ENCODE results near the gene ZNF497. TPM values are rescaled to one million over a fixed set of nuclear protein-coding genes. Genes with fewer than 3 reads are reported as not detected.

Gene ZNF497
- total and polyA plus RNA-seq, 9 of the 15 experiments (the other 6 are each of a cell fraction or from before 2014, with no cell fraction given) = 0.06 to 0.98 (median 0.44) TPM; not detected in 1

GRCh38 chr19:58328999-58329398 is 33.6 kb downstream of the ZNF497 start:
- ATAC-seq = no peak
- in situ Hi-C loops (cut with MboI) (no loop called here), intact Hi-C loops (cut with micrococcal nuclease) (loop anchor here (5.0 kb wide), 3 partner anchors 78 to 148 kb away; partner anchors contain the start of genes ZNF446, ZNF544 and ZNF584)
- Histone ChIP-seq H4K20me1 (replicated peaks; ENCODE audit: control insufficient read depth, insufficient read depth, low read length) (peaks cover 4% of the 10 kb centered on the region; the same call in 1 of the 2 replicates), H3K4me3 (no peak overlapping the region), H3K36me3 (ENCODE audit: control insufficient read depth, insufficient read depth, low read length) (no peaks in the 10 kb centered on the region), H3K4me2 (ENCODE audit: insufficient read depth, low read length) (0 out of 2 replicates have a peak overlapping the region, but pooled peaks have one; percentile 13), H3K27me3 (ENCODE audit: control insufficient read depth in 2 of 2, insufficient read depth in 2 of 2, low read length in 2 of 2) (no peaks in the 10 kb centered on the region), H3K4me1 (replicated peaks in 1 of 2; ENCODE audit: control insufficient read depth in 2 of 2, insufficient read depth in 2 of 2, low read length in 2 of 2) (peaks cover 22 to 34% of the 10 kb centered on the region in 2 experiments; a peak in 4 of 5 replicates), H3K27ac (ENCODE audit: extremely low read depth, low read depth, low read length) (no peak overlapping the region; the same call in 2 of the 3 replicates), H3K9ac (ENCODE audit: insufficient read depth in 1 of 2, low read depth in 2 of 2, low read length in 2 of 2) (peak overlapping the region in 1 of 2 experiments; percentile 4; a peak in 1 of 4 replicates), H3K79me2 (ENCODE audit: control insufficient read depth, insufficient read depth, low read length) (peaks cover 49% of the 10 kb centered on the region), H3K9me1 (ENCODE audit: control insufficient read depth, insufficient read depth, low read length) (peaks cover 2% of the 10 kb centered on the region), H3K9me3 (replicated peaks; ENCODE audit: control insufficient read depth, insufficient read depth, low read depth, low read length) (no peaks in the 10 kb centered on the region), H2AFZ (ENCODE audit: low read depth, low read length) (no peak overlapping the region)
- DNase-seq (ENCODE audit: extremely low read depth in 1 of 4, low spot score in 3 of 4) = peak; percentile 25 to 71 (median 38)
- no peak for FAIRE-seq
- BruUV-seq (replicated peaks) = no TSS peak
- ChIA-PET CTCF (ENCODE audit: low intra/inter-chr PET ratio) (no interaction called here), POLR2A (interaction anchor here (0.7 to 1.1 kb wide), 3 partner anchors 50 to 156 kb away, joined by 3 to 4 read pairs (median 3); partner anchors contain the start of gene ZNF8)
- WGBS (ENCODE audit: insufficient coverage, low coverage, missing lambda C conversion rate) = 36% methylated on average over 10 of the region's 10 CpGs
- TF ChIP-seq, protein P1, sequence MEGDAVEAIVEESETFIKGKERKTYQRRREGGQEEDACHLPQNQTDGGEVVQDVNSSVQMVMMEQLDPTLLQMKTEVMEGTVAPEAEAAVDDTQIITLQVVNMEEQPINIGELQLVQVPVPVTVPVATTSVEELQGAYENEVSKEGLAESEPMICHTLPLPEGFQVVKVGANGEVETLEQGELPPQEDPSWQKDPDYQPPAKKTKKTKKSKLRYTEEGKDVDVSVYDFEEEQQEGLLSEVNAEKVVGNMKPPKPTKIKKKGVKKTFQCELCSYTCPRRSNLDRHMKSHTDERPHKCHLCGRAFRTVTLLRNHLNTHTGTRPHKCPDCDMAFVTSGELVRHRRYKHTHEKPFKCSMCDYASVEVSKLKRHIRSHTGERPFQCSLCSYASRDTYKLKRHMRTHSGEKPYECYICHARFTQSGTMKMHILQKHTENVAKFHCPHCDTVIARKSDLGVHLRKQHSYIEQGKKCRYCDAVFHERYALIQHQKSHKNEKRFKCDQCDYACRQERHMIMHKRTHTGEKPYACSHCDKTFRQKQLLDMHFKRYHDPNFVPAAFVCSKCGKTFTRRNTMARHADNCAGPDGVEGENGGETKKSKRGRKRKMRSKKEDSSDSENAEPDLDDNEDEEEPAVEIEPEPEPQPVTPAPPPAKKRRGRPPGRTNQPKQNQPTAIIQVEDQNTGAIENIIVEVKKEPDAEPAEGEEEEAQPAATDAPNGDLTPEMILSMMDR (IDR thresholded peaks at IDR 0.05 in 2 of 3, conservative IDR thresholded peaks at IDR 0.05 in 1 of 3; ENCODE audit: insufficient read depth in 2 of 3, low read depth in 1 of 3, low read length in 3 of 3) = peak; percentile 66 to 72 (median 70)
- TF ChIP-seq MCM3 (IDR thresholded peaks at IDR 0.05) = no peak
- TF ChIP-seq RAD21 (CRISPR knock-in tag; conservative IDR thresholded peaks at IDR 0.05 in 1 of 2, IDR thresholded peaks at IDR 0.05 in 1 of 2) = peak; percentile 41 to 65; a peak in 3 of 4 replicates
- TF ChIP-seq, protein P2, sequence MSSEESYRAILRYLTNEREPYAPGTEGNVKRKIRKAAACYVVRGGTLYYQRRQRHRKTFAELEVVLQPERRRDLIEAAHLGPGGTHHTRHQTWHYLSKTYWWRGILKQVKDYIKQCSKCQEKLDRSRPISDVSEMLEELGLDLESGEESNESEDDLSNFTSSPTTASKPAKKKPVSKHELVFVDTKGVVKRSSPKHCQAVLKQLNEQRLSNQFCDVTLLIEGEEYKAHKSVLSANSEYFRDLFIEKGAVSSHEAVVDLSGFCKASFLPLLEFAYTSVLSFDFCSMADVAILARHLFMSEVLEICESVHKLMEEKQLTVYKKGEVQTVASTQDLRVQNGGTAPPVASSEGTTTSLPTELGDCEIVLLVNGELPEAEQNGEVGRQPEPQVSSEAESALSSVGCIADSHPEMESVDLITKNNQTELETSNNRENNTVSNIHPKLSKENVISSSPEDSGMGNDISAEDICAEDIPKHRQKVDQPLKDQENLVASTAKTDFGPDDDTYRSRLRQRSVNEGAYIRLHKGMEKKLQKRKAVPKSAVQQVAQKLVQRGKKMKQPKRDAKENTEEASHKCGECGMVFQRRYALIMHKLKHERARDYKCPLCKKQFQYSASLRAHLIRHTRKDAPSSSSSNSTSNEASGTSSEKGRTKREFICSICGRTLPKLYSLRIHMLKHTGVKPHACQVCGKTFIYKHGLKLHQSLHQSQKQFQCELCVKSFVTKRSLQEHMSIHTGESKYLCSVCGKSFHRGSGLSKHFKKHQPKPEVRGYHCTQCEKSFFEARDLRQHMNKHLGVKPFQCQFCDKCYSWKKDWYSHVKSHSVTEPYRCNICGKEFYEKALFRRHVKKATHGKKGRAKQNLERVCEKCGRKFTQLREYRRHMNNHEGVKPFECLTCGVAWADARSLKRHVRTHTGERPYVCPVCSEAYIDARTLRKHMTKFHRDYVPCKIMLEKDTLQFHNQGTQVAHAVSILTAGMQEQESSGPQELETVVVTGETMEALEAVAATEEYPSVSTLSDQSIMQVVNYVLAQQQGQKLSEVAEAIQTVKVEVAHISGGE (CRISPR knock-in tag; IDR thresholded peaks at IDR 0.05) = peak in 1 of 3 experiments; percentile 41; a peak in 1 of 6 replicates
- 0 out of 2 replicates have a peak, but pooled peaks have one; percentile 31 for TF ChIP-seq CC2D1A (IDR thresholded peaks at IDR 0.05)
- peak; percentile 46; the same call in 1 of the 2 replicates for TF ChIP-seq SMC3 (conservative IDR thresholded peaks at IDR 0.05; ENCODE audit: insufficient read depth, low read depth, low read length)
- no peak for TF ChIP-seq ZNF778 (CRISPR knock-in tag; IDR thresholded peaks at IDR 0.05)
- TF ChIP-seq ETS1 (conservative IDR thresholded peaks at IDR 0.05; ENCODE audit: control insufficient read depth, low read depth, low read length) = 0 out of 2 replicates have a peak, but pooled peaks have one; percentile 1

Measured in K562 (cell line).